HEK293 (cell line): ENCODE results near the gene LRRK1.

ENCODE experiments used
- CTCF ChIP-seq: fragments of 450-650 bp; formaldehyde crosslinking; IDR thresholded peaks from 2 replicates; pipeline ENCODE4 v1.5.1; 2016; ENCODE audit warnings: missing biosample characterization, missing genetic modification characterization
- GFI1B ChIP-seq: fragments of 450-650 bp; formaldehyde crosslinking; IDR thresholded peaks from 2 replicates; pipeline ENCODE4 v1.5.1; 2016; ENCODE audit warnings: missing biosample characterization, missing genetic modification characterization
- REST ChIP-seq: fragments of 450-650 bp; formaldehyde crosslinking; IDR thresholded peaks from 2 replicates; pipeline ENCODE4 v1.5.1; 2016; ENCODE audit warnings: missing biosample characterization, missing genetic modification characterization
- YY1 ChIP-seq: fragments of 450-650 bp; formaldehyde crosslinking; IDR thresholded peaks from 2 replicates; pipeline ENCODE4 v1.5.1; 2018; ENCODE audit warnings: missing biosample characterization, missing genetic modification characterization
- ZFP37 ChIP-seq: fragments of 450-650 bp; formaldehyde crosslinking; IDR thresholded peaks from 2 replicates; pipeline ENCODE4 v1.5.1; 2016; ENCODE audit warnings: missing biosample characterization, missing genetic modification characterization
- ZNF132 ChIP-seq: fragments of 450-650 bp; formaldehyde crosslinking; IDR thresholded peaks from 2 replicates; pipeline ENCODE4 v1.5.1; 2017; ENCODE audit warnings: missing biosample characterization, missing genetic modification characterization, borderline replicate concordance
- ZNF155 ChIP-seq: fragments of 450-650 bp; formaldehyde crosslinking; IDR thresholded peaks from 2 replicates; pipeline ENCODE4 v1.5.1; 2016; ENCODE audit warnings: missing biosample characterization, missing genetic modification characterization
- ZNF18 ChIP-seq: fragments of 450-650 bp; formaldehyde crosslinking; IDR thresholded peaks from 2 replicates; pipeline ENCODE4 v1.5.1; 2016; ENCODE audit warnings: missing biosample characterization, missing genetic modification characterization
- ZNF184 ChIP-seq: fragments of 450-650 bp; IDR thresholded peaks from 2 replicates; pipeline ENCODE4 v1.5.1; 2018; ENCODE audit warnings: missing biosample characterization, mild to moderate bottlenecking, missing genetic modification characterization
- ZNF335 ChIP-seq: fragments of 450-650 bp; formaldehyde crosslinking; conservative IDR thresholded peaks from 2 replicates; pipeline ENCODE4 v1.5.1; 2016; ENCODE audit warnings: missing biosample characterization, missing genetic modification characterization
- ZNF571 ChIP-seq: fragments of 450-650 bp; formaldehyde crosslinking; IDR thresholded peaks from 2 replicates; pipeline ENCODE4 v1.5.0; 2017; ENCODE audit warnings: missing biosample characterization, missing genetic modification characterization
- ZNF76 ChIP-seq: fragments of 450-650 bp; formaldehyde crosslinking; IDR thresholded peaks from 2 replicates; pipeline ENCODE4; 2016; ENCODE audit warnings: low read depth, missing biosample characterization, missing genetic modification characterization, borderline replicate concordance

GRCh38 chr15:100937171-100937570 is 18.0 kb downstream of the LRRK1 start:
- no peak for TF ChIP-seq ZNF335
- no peak for TF ChIP-seq ZNF184 (tag by site-specific recombination)
- no peak for TF ChIP-seq CTCF (tag by site-specific recombination)
- TF ChIP-seq ZNF18: no peak
- no peak for TF ChIP-seq ZFP37
- no peak for TF ChIP-seq ZNF132
- TF ChIP-seq REST (tag by site-specific recombination): no peak
- no peak for TF ChIP-seq ZNF571 (tag by site-specific recombination)
- TF ChIP-seq ZNF76: no peak
- no peak for TF ChIP-seq GFI1B
- TF ChIP-seq ZNF155 (tag by site-specific recombination): no peak
- TF ChIP-seq YY1 (tag by site-specific recombination): no peak
